GM18870 (cell line): ENCODE data around the gene TAGLN2.
A peak's percentile ranks its signal among the peaks of the same experiment; 100 is the strongest.

Experiments
- ATAC-seq: cut with Tn5 transposase; IDR thresholded peaks from one replicate; pipeline ENCODE4 v1.9.1; 2021; ENCODE audit warnings: moderate library complexity; ENCODE audit not compliant: unreplicated experiment

The TAGLN2 gene

DNA sequence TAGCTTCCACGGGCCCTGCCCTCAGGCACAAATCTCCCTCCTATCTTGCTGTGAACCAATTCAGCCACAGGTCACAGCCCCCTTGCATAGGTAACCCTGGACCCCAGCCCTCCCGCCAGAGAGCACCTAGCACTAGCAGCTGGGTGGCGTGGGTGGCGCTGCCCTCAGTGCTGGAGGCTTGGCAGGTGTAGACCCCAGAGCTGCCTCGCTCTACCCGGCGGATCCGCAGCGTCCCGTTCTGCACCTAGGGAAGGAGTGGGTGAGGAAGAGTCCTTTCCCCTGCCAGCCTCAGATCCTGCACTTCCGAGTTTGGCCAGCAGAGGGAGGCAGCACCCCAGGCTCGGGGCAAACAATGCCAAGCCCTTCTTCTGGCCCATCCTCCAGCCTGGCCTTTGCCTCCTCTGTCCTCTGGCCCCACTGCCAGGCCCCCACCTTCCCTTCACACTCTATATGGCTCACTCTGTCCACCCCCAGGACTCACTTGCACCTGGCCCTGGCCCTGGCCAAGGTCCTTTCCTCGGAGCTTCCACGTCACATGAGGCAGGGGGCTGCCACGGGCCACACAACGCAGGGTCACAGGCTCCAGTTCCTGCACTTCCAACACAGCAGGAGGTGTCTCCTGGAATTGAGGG, 11.1 kb upstream of the TAGLN2 start:
- ATAC-seq, result no peak

DNA sequence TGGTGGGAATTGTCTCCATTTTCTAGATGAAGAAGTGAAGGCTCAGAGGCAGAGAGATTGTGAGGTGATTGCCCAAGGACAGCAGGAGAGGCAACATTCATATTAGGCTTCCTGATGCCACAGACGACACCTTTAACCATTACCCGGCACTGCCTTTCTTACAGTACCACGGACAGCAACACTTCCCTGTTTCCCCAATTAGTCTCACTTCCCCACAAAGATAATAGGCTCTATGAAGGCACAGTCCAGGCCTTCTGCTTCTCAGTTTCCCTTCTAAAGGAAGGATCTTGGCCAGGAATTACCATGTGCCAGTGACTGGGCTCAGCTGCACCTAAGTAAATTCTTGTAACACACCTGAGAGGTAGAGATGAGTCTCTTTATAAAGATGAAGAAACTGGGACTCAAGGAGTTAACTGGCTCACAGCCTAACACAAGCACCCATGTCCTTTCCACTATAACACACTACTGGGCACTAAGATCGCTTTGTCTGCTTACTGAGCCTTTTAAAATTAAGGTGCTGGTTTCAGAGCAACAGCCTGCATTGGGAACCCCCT, 10.5 kb upstream of the TAGLN2 start:
- no peak for ATAC-seq

GRCh38 chr1:159935305-159935704, 10.0 kb upstream of the TAGLN2 start:
- no peak for ATAC-seq

DNA sequence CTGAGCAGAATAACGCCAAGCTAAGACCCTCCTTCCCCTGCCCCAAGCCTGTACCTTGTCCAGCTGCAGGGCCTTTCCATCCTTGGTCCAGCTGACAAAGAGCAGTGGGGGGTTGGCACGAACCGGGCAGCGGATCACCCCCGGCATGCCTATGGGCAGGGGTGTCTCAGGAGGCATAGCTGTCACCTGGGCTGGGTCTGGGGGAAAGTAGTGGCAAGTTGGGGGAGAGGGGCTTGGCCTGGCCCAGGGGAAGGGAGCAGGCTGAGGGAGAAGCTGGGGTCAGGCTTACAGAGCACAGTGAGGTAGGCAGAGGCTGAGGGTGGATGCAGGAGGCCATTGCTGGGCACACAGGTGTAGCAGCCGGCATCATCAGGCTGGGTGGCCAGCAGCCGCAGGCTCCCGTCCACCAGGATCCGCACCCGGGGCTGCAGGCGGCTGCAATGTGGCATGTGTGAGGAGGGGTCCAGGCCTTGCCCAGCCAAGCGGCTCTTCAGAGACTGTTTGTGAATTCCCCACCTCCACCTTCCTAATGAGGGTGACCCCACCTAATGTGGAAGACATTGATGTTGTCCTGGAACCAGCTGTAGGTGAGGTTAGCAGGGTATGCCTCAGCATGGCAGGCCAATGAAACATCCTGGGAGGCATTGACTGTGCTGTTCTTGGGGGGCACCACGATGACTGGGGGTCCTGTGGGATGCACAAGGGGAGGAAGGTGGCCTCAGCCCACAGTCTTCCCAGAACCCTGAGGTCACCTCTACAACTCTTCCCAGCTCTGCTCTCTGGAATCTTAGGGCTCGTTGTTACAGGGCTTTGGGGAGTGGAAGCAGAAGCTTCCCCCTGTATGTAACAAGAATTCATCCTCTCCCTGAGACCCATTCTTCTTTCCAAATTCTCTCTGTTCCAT, 9.1 kb upstream of the TAGLN2 start:
- ATAC-seq, result no peak

GRCh38 chr1:159933347-159933746, 8.0 kb upstream of the TAGLN2 start:
- no peak for ATAC-seq

DNA sequence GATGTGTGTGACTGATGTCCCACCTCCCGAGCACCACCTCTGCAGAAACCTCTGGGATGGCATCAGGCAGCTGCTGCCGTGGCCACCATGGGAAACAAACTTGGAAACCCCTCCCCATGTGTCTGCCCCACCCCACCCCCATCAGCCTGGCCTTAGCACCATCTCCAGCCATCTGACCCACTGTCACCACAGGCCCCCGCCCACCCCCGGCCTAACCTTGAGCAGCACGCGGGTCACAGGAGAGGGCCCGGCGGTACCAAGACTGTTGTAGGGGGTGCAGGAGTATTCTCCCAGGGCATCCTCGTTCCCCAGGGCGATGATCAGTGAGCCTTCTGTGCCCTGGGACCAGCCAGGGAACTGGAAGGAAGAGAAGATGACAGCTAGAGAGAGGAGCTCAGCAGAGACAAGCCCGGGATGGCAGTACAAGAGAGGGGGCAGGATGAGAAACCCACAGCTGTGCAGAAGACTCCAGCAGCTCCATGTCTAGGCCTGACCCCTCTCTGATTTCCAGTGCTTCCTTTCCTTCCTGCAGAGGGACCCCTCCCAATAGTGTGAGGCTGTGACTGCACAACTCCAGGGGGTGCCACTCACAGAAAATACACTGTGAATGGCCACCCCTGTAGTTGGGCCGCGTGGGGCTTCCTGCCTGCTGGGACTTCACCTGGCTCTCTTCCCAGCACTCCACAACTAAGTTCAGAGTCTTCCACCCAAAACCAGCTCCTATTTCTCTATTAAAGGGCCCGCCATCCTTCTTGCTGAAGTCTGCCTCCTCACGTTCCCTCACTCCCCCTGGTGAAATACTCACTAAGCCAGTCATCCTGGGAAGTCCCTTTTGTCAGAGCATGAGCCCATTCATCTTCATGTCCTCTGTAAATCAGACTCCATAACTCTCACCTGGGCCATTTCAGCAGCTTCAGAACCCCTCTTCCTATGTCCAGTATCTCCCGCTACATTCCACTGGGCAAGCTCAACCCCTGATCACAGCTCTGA, 7.3 kb upstream of the TAGLN2 start:
- no peak for ATAC-seq

DNA sequence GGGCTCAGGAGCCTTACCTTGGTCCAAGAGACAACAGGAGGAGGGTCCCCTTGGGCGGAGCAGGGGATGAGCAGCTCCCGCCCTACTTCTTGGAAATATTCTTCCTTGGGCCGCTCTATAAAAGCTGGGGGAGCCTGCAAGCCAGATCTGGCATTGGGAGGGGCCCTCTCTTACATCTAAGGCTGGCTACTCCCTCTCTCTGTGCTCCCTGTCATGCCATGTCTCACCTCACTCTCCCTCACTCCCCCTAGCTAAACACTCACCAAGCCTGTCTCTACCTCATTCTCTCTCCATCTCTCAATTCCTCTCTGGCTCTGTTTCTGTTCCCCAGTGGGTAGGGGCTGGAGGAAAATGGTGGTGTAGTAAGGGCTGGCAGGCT, 6.5 kb upstream of the TAGLN2 start:
- no peak for ATAC-seq

GRCh38 chr1:159931101-159931794, 5.9 kb upstream of the TAGLN2 start:
- ATAC-seq, result no peak

- ATAC-seq, result no peak
These were observed 5.3 kb upstream of the TAGLN2 start for GRCh38 chr1:159930634-159931033.

DNA sequence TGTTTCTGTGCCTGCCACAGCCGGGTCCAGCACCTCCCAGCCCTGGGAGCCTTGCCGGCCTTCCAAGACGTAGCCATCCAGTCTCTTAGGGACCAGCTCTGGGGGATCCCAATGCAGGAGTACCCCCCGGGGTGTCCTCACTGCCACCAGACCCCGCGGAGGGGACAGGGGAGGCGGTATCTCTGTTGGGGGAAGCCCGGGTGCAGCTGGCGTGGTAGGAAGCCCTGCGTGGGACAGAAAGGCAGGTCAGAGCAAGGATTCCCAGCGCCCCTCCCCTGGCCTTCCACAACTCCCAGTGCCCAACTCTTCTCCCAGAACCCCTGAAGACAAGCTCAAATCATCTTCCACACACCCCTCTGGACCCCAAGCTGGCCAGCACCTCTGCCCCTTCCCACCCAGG, 4.9 kb upstream of the TAGLN2 start:
- ATAC-seq, result no peak

DNA sequence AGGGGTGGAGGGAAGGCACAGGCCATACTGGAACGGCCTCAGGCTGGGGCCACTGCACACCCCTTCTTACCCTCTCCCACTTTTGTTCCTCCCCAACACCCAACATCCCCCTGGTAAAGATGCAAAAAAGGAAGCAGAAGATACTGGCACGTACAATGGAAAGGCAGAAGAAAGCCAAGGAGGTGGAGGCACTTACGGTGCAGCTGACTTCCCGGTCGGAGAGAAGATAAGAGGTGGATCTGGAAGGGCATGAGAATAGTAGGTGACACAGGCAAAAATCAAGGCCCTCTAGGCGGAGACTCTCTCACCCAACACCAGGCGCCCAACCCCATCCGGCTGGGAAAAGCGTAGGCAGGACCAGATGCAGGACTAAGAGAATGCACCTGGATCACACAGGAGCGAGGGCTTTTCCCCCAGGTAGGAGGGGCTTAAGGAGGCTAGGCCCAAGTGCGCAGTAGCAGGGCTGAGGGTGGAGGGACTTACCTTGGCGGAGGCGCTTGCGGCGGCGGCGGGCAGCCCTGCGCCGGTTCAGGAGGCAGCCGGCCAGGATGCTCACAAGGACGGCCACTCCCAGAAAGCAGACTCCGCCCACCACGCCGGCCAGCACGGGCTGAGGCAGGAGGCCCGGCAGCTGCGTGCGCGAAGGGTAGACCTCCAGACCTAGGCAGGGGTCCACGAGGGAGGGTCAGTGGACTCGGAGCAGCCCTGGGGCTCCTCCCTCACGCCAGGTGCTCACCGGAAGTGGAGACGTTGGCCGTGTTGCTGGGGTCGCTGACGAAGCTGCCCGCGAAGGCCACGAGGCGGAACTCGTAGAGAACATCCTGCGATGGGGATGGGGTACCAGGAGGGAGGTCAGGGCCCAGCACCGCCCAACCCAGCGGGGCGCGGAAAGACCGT, 4.1 kb upstream of the TAGLN2 start:
- no peak for ATAC-seq

- ATAC-seq, result no peak
These were observed 3.3 kb upstream of the TAGLN2 start for GRCh38 chr1:159928491-159929050.

DNA sequence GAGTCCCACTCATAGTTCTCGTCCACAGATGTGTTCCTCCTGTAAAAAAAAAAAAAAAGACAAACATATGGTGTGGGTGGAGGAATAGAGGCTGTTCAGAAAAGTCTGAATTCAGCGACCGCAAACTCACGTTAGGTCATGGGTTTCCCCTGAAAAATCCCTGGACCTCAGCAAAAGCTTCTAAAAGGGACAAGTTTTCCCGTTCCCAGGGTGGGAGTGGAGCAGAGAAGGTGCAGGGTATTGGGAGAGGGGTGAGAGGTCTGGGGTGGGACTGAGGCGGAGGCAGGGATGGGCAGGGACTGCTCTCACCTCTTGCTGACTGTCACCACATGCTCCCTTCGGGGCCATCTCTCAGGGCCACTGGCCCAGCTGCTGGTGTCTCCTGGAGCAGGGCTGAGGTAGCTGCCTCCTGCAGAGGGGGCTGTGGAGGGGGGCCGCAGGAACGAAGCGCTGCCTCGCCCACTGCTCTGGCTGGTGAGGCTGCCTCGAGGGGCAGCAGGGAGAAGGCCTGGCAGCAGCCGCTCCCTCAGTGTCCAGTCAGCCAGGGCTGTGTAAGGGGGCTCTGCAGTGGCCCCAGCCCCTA, 2.6 kb upstream of the TAGLN2 start:
- ATAC-seq, result no peak

GRCh38 chr1:159927211-159927848, 2.0 kb upstream of the TAGLN2 start:
- no peak for ATAC-seq

- peak; percentile 13 for ATAC-seq
These were observed 392 bp upstream of the TAGLN2 start for GRCh38 chr1:159925719-159926078.

- ATAC-seq, result no peak
These were observed 1.1 kb downstream of the TAGLN2 start for GRCh38 chr1:159924025-159924790.

DNA sequence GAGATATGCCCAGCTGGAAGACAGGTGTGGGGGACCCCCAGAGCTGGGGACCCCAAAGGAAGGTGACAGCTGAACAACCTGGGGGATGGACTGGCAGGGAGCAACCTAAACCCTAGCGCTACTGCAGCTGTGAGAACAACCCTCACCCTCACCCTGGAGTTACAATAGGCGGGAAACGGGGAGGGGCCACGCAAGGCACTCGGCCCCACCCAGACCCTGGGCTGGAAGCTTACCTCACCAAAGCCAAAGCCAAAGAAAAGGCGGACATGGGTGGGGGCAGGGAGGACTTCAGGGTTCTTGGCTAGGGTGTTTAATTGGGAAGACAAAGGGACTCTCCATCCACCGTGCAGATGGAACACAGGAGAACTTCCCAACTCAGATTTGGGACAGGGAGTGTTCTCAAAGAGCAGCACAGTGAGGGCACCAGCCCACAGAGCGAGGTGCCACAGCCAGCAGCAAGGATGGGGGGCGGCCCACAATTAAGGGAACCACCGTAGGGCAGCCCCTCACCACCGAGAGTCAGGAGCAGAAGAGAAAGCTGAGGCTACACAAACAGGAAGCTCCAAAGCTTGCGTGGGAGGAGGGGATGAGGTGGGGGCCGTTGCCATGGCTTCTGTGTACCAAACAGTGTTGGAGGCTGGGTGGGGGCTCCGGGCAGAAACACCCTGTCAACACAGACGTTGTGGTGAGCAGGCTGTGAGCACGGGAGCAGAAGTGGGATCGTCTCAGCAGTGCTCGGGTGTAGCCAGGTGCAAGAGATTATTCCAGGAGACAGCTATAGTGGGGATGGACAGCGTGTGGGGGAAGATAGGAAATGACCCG, 1.9 kb downstream of the TAGLN2 start:
- ATAC-seq, result peak; percentile 30
